Measurements from ENCODE around the gene EFS.

GRCh38 chr14:23396126-23396525 is 31.2 kb upstream of the EFS start:
- TF ChIP-seq POLR2A (IDR thresholded peaks at IDR 0.05) (no peak), POLR2AphosphoS5 (IDR thresholded peaks at IDR 0.05) (no peak), CTCF (IDR thresholded peaks at IDR 0.05) (no peak), EP300 (IDR thresholded peaks at IDR 0.05) (no peak)

All from sigmoid colon (tissue), 4 donors.